CD4-positive, alpha-beta memory T cell (primary cell): ENCODE results near the gene SRMS. TPM values are rescaled to one million over a fixed set of nuclear protein-coding genes. Genes with fewer than 3 reads are reported as not detected.
"Not testable (repeated sequence)": the region's sequence is repeated elsewhere in the genome, so short reads cannot be mapped to it uniquely, and the experiment has no call there.

Experiments used
- CTCF ChIA-PET: fragments of 350-600 bp; sonication (Branson Sonifier 250); formaldehyde crosslinking; loops from one replicate; lab custom pipeline; 2021; ENCODE audit warnings: inconsistent platforms; ENCODE audit not compliant: partially characterized antibody; lab: Charles Lee
- POLR2A ChIA-PET: fragments of 350-600 bp; sonication (Branson Sonifier 250); formaldehyde crosslinking; loops from one replicate; lab custom pipeline; 2021; ENCODE audit not compliant: partially characterized antibody; lab: Charles Lee
- DNase-seq, 5 donors: peaks; one replicate each; pipeline versions ENCODE4 v3.0.0 to v3.0.0-alpha.2; 2020 to 2022; ENCODE audit warnings: mixed read lengths in 1 of 5
- H3K27ac ChIP-seq: one replicate; pipeline ENCODE4 v1.7.0; 2013; ENCODE audit warnings: low read depth, low read length
- H3K27me3 ChIP-seq: 2 replicates; pipeline ENCODE4 v1.7.0; 2013; ENCODE audit warnings: mild to moderate bottlenecking, low read length, moderate library complexity; ENCODE audit not compliant: insufficient read depth
- H3K36me3 ChIP-seq: 2 replicates; pipeline ENCODE4 v1.7.0; 2013; ENCODE audit warnings: mild to moderate bottlenecking, low read length, moderate library complexity; ENCODE audit not compliant: insufficient read depth
- H3K4me1 ChIP-seq: 2 replicates; pipeline ENCODE4 v1.7.0; 2013; ENCODE audit warnings: mild to moderate bottlenecking, low read length, moderate library complexity; ENCODE audit not compliant: insufficient read depth
- H3K4me3 ChIP-seq, 2 donors: one replicate each; pipeline ENCODE4 v1.7.0; 2013; ENCODE audit warnings: low read length in 2 of 2, mild to moderate bottlenecking in 1 of 2
- H3K9me3 ChIP-seq, 2 donors: one replicate each; pipeline ENCODE4 v1.7.0; 2013; ENCODE audit warnings: low read length in 2 of 2, control low read depth in 1 of 2; ENCODE audit not compliant: control insufficient read depth in 1 of 2
- H3K27ac Mint-ChIP-seq, 7 donors: one replicate each; pipeline ENCODE4 v1.8.0; 2020 to 2021; ENCODE audit warnings: mixed read lengths in 7 of 7, mild to moderate bottlenecking in 6 of 7, inconsistent platforms in 3 of 7, moderate library complexity in 3 of 7
- H3K27me3 Mint-ChIP-seq, 2 donors: one replicate each; pipeline ENCODE4 v1.8.0; 2020 to 2021; ENCODE audit warnings: mixed read lengths in 2 of 2
- H3K36me3 Mint-ChIP-seq, 2 donors: one replicate each; pipeline ENCODE4 v1.8.0; 2020 to 2021; ENCODE audit warnings: mixed read lengths in 2 of 2, inconsistent platforms in 1 of 2, mild to moderate bottlenecking in 1 of 2
- H3K4me1 Mint-ChIP-seq, 4 donors: one replicate each; pipeline ENCODE4 v1.8.0; 2020 to 2021; ENCODE audit warnings: mixed read lengths in 4 of 4, mild to moderate bottlenecking in 1 of 4
- H3K4me3 Mint-ChIP-seq, 8 donors: one replicate each; pipeline ENCODE4 v1.8.0; 2020 to 2021; ENCODE audit warnings: mixed read lengths in 8 of 8, mild to moderate bottlenecking in 7 of 8, moderate library complexity in 6 of 8, inconsistent platforms in 3 of 8
- H3K9me3 Mint-ChIP-seq, 8 donors: one replicate each; pipeline ENCODE4 v1.8.0; 2020 to 2021; ENCODE audit warnings: mixed read lengths in 8 of 8, mild to moderate bottlenecking in 5 of 8, inconsistent platforms in 3 of 8, moderate library complexity in 1 of 8
- intact Hi-C: fragments of 100-400 bp; cut with micrococcal nuclease; formaldehyde crosslinking; loops from one replicate; pipeline ENCODE4 v1.15.1; 2023
- polyA plus RNA-seq, 2 donors: library from polyadenylated mRNA; unstranded; fragments of 300-500 nt; fragmentation: Illumina TruSeq; gene quantifications; one replicate each; pipeline ENCODE4 v1.2.3, GENCODE V29; 2021
- total RNA-seq, 2 experiments: library from RNA; stranded (reverse); gene quantifications; one replicate each; pipeline ENCODE4 v1.2.3, GENCODE V29; 2021

The SRMS gene
- total and polyA plus RNA-seq, 4 experiments from 2014 or later: not detected

- peaks cover 15% of the 10 kb centered on the region for H3K36me3 ChIP-seq
- no peaks in the 10 kb centered on the region for H3K27me3 Mint-ChIP-seq
- intact Hi-C loops: no loop called here
- H3K9me3 Mint-ChIP-seq: no peaks in the 10 kb centered on the region
- peaks cover 4 to 5% of the 10 kb centered on the region in 2 donors for H3K36me3 Mint-ChIP-seq
- no peaks in the 10 kb centered on the region for H3K4me1 ChIP-seq
- H3K27ac ChIP-seq: no peak overlapping the region
- no peak overlapping the region for H3K27ac Mint-ChIP-seq
- DNase-seq: peak in 1 of 5 donors; percentile 39
- POLR2A ChIA-PET: interaction anchor here (1.0 to 1.3 kb wide), 2 partner anchors 8 to 118 kb away, joined by 3 to 5 read pairs; no protein-coding TSS in a partner anchor
- H3K9me3 ChIP-seq: no peaks in the 10 kb centered on the region
- no peak overlapping the region for H3K4me3 ChIP-seq
- CTCF ChIA-PET: interaction anchor here (1.3 kb wide), 1 partner anchor 65 kb away, joined by 3 read pairs; no protein-coding TSS in a partner anchor
- H3K27me3 ChIP-seq: no peaks in the 10 kb centered on the region
- H3K4me3 Mint-ChIP-seq: no peak overlapping the region
- no peaks in the 10 kb centered on the region for H3K4me1 Mint-ChIP-seq
These were observed 13.5 kb upstream of the SRMS start for GRCh38 chr20:63560856-63561609.

GRCh38 chr20:63560333-63560805, 12.8 kb upstream of the SRMS start:
- POLR2A ChIA-PET: no interaction called here
- H3K27me3 ChIP-seq: no peaks in the 10 kb centered on the region
- H3K9me3 Mint-ChIP-seq: no peaks in the 10 kb centered on the region
- peak in 1 of 5 donors; percentile 37 for DNase-seq
- no peak overlapping the region for H3K27ac ChIP-seq
- no peak overlapping the region for H3K4me3 ChIP-seq
- no peaks in the 10 kb centered on the region for H3K4me1 Mint-ChIP-seq
- intact Hi-C loops: no loop called here
- no peaks in the 10 kb centered on the region for H3K9me3 ChIP-seq
- peaks cover 4 to 5% of the 10 kb centered on the region in 2 donors for H3K36me3 Mint-ChIP-seq
- no peak overlapping the region for H3K4me3 Mint-ChIP-seq
- CTCF ChIA-PET: interaction anchor here (1.3 kb wide), 1 partner anchor 64 kb away, joined by 3 read pairs; no protein-coding TSS in a partner anchor
- peak overlapping the region in 3 of 7 donors; percentile 48 to 80 (median 63) for H3K27ac Mint-ChIP-seq
- H3K36me3 ChIP-seq: peaks cover 15% of the 10 kb centered on the region
- H3K27me3 Mint-ChIP-seq: no peaks in the 10 kb centered on the region
- H3K4me1 ChIP-seq: no peaks in the 10 kb centered on the region

- intact Hi-C loops, H3K4me3 Mint-ChIP-seq, H3K9me3 Mint-ChIP-seq, H3K9me3 ChIP-seq, H3K27me3 ChIP-seq, H3K4me3 ChIP-seq, H3K27ac ChIP-seq, H3K4me1 Mint-ChIP-seq, CTCF ChIA-PET, H3K27me3 Mint-ChIP-seq, H3K27ac Mint-ChIP-seq, POLR2A ChIA-PET, H3K36me3 Mint-ChIP-seq, H3K4me1 ChIP-seq: not testable (repeated sequence)
- peaks cover 15% of the 10 kb centered on the region for H3K36me3 ChIP-seq
- DNase-seq: peak in 3 of 5 donors; percentile 41 to 87 (median 45)
These were observed 12.2 kb upstream of the SRMS start for GRCh38 chr20:63559485-63560332.

- peaks cover 6% of the 10 kb centered on the region for H3K4me1 ChIP-seq
- no peak for DNase-seq
- H3K9me3 Mint-ChIP-seq: no peaks in the 10 kb centered on the region
- H3K27me3 Mint-ChIP-seq: no peaks in the 10 kb centered on the region
- no peak overlapping the region for H3K4me3 ChIP-seq
- peaks cover 0 to 7% (median 0%) of the 10 kb centered on the region in 4 donors for H3K4me1 Mint-ChIP-seq
- H3K36me3 Mint-ChIP-seq: peaks cover 4 to 5% of the 10 kb centered on the region in 2 donors
- H3K27ac Mint-ChIP-seq: peak overlapping the region in 1 of 7 donors; percentile 52
- no peak overlapping the region for H3K27ac ChIP-seq
- CTCF ChIA-PET: no interaction called here
- H3K27me3 ChIP-seq: no peaks in the 10 kb centered on the region
- H3K4me3 Mint-ChIP-seq: peak overlapping the region in 1 of 8 donors; percentile 76
- H3K9me3 ChIP-seq: no peaks in the 10 kb centered on the region
- intact Hi-C loops: no loop called here
- POLR2A ChIA-PET: no interaction called here
- H3K36me3 ChIP-seq: peaks cover 15% of the 10 kb centered on the region
These were observed 11.4 kb upstream of the SRMS start for GRCh38 chr20:63558804-63559484.

- CTCF ChIA-PET: no interaction called here
- H3K36me3 Mint-ChIP-seq: peaks cover 4 to 5% of the 10 kb centered on the region in 2 donors
- peak overlapping the region in 2 of 8 donors; percentile 42 to 59 for H3K4me3 Mint-ChIP-seq
- intact Hi-C loops: no loop called here
- H3K4me1 Mint-ChIP-seq: peaks cover 4 to 15% (median 8%) of the 10 kb centered on the region in 4 donors
- Histone ChIP-seq H3K4me1 (peaks cover 15% of the 10 kb centered on the region), H3K9me3 (no peaks in the 10 kb centered on the region), H3K27me3 (no peaks in the 10 kb centered on the region), H3K27ac (no peak overlapping the region), H3K4me3 (no peak overlapping the region), H3K36me3 (peaks cover 15% of the 10 kb centered on the region)
- no peaks in the 10 kb centered on the region for H3K9me3 Mint-ChIP-seq
- POLR2A ChIA-PET: interaction anchor here (1.1 to 1.3 kb wide), 2 partner anchors 10 to 20 kb away, joined by 5 to 6 read pairs; partner anchors contain the start of gene PTK6
- DNase-seq: no peak
- peaks cover 0 to 3% of the 10 kb centered on the region in 2 donors for H3K27me3 Mint-ChIP-seq
- H3K27ac Mint-ChIP-seq: peak overlapping the region in 2 of 7 donors; percentile 18 to 73
These were observed 9.9 kb upstream of the SRMS start for GRCh38 chr20:63557481-63557891.

- intact Hi-C loops: no loop called here
- peaks cover 0 to 4% of the 10 kb centered on the region in 2 donors for H3K27me3 Mint-ChIP-seq
- H3K4me3 ChIP-seq: no peak overlapping the region
- CTCF ChIA-PET: no interaction called here
- H3K4me1 Mint-ChIP-seq: peaks cover 5 to 20% (median 11%) of the 10 kb centered on the region in 4 donors
- POLR2A ChIA-PET: interaction anchor here (1.1 to 1.3 kb wide), 2 partner anchors 11 to 20 kb away, joined by 5 to 6 read pairs; partner anchors contain the start of gene PTK6
- H3K4me3 Mint-ChIP-seq: peak overlapping the region in 3 of 8 donors; percentile 42 to 59 (median 43)
- DNase-seq: no peak
- peak overlapping the region in 3 of 7 donors; percentile 18 to 73 (median 59) for H3K27ac Mint-ChIP-seq
- no peaks in the 10 kb centered on the region for H3K9me3 ChIP-seq
- no peaks in the 10 kb centered on the region for H3K27me3 ChIP-seq
- peaks cover 15% of the 10 kb centered on the region for H3K36me3 ChIP-seq
- no peak overlapping the region for H3K27ac ChIP-seq
- peaks cover 4 to 5% of the 10 kb centered on the region in 2 donors for H3K36me3 Mint-ChIP-seq
- peaks cover 20% of the 10 kb centered on the region for H3K4me1 ChIP-seq
- H3K9me3 Mint-ChIP-seq: no peaks in the 10 kb centered on the region
These were observed 9.4 kb upstream of the SRMS start for GRCh38 chr20:63556873-63557478.
